NCI-H774 (cell line): ENCODE measurements around the gene CCDC34.

Experiments used
- DNase-seq: peaks from one replicate; lab custom pipeline; 2025; lab: John Stamatoyannopoulos, UW

The CCDC34 gene

GRCh38 chr11:27392278-27393114 lies 29.5 kb upstream of the CCDC34 start:
- no peak for DNase-seq

- no peak for DNase-seq
Measured at GRCh38 chr11:27391331-27392015, 28.5 kb upstream of the CCDC34 start.

- DNase-seq, result no peak
Measured at GRCh38 chr11:27390318-27391295, 27.6 kb upstream of the CCDC34 start.

- DNase-seq, result no peak
Measured at GRCh38 chr11:27388869-27389268, 25.9 kb upstream of the CCDC34 start.

- no peak for DNase-seq
Measured at GRCh38 chr11:27388001-27388400, 25.0 kb upstream of the CCDC34 start.

- DNase-seq, result no peak
Measured at GRCh38 chr11:27387362-27387761, 24.3 kb upstream of the CCDC34 start.

- no peak for DNase-seq
Measured at GRCh38 chr11:27386181-27386845, 23.3 kb upstream of the CCDC34 start.

- no peak for DNase-seq
Measured at GRCh38 chr11:27385245-27385644, 22.2 kb upstream of the CCDC34 start.

GRCh38 chr11:27384227-27384626 lies 21.2 kb upstream of the CCDC34 start:
- DNase-seq, result no peak

- DNase-seq, result no peak
Measured at GRCh38 chr11:27383645-27384044, 20.6 kb upstream of the CCDC34 start.

GRCh38 chr11:27381238-27381666 lies 18.2 kb upstream of the CCDC34 start:
- DNase-seq, result no peak

GRCh38 chr11:27380771-27381170 lies 17.8 kb upstream of the CCDC34 start:
- no peak for DNase-seq

- no peak for DNase-seq
Measured at GRCh38 chr11:27379449-27379848, 16.4 kb upstream of the CCDC34 start.

GRCh38 chr11:27375370-27375769 lies 12.4 kb upstream of the CCDC34 start:
- DNase-seq, result no peak

- no peak for DNase-seq
Measured at GRCh38 chr11:27373856-27374602, 11.0 kb upstream of the CCDC34 start.

- DNase-seq, result no peak
Measured at GRCh38 chr11:27373392-27373791, 10.4 kb upstream of the CCDC34 start.

GRCh38 chr11:27372164-27372563 lies 9.1 kb upstream of the CCDC34 start:
- no peak for DNase-seq

- DNase-seq, result no peak
Measured at GRCh38 chr11:27371489-27371888, 8.5 kb upstream of the CCDC34 start.

- DNase-seq, result no peak
Measured at GRCh38 chr11:27370374-27370773, 7.4 kb upstream of the CCDC34 start.

- DNase-seq, result peak; percentile 77
Measured at GRCh38 chr11:27367881-27368280, 4.9 kb upstream of the CCDC34 start.

GRCh38 chr11:27363576-27364117 lies 632 bp upstream of the CCDC34 start:
- no peak for DNase-seq
